Activated CD4-positive, alpha-beta T cell treated with anti-CD3 and anti-CD28 coated beads, Interleukin-2, Interleukin-6, amounts not matched to agents 100 ng/mL and 50 ng/mL, durations not matched to agents 16 hours and 8 hours (primary cell): ENCODE data around the gene DBN1.

Source experiments
- DNase-seq: peaks from one replicate; pipeline ENCODE4 v3.0.0-alpha.2; 2020

The DBN1 gene

DNA sequence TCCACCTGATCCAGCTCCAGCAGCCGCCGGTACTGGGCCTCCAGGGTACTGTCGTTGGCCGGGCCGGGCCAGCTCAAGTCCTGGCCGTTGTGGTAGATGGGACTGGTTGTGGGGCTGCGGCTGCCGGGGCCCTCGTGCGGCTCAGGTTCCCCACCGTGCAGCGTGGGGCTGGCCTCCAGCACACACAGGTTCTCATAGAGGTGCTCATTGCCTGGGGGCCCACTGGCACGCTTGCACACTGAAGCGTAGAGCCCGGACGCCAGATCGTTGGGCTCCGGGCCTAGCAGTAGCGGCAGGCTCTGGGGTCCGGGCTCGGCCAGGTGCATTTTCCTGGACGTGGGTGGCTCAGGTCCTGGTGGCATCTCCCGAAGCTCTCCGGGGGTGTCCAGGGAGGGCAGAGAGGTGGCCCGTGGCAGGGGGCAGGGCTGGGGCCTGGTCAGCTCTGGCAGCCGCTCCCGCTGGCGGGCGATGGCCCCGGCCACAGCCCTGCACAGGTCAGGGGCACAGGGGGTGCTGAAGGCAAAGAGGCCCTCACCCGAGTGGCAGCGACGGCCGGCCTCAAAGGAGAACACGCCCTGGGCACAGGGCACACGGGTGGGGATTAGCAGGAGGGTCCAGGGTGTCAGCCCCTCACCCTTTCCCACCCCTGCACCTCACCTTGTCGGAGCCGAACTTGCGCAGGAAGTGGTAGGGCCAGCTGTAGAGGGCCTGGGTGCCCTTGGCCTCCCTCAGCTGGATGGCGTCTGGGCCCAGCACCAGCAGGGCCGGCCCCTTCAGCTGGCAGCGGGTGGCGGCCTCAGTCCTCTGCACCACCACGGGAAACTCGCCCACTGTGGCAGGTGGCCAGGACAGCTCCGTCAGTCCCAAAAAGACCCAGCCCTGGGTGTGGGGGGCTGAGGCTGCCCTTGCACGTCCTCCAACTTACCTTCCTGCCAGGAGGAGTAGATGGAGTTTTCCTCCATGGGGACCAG is 30.9 kb upstream of the DBN1 start:
- DNase-seq: no peak

GRCh38 chr5:177503351-177504085 is 30.1 kb upstream of the DBN1 start:
- DNase-seq: no peak

GRCh38 chr5:177502886-177503285 is 29.5 kb upstream of the DBN1 start:
- no peak for DNase-seq

GRCh38 chr5:177501874-177502678 is 28.6 kb upstream of the DBN1 start:
- DNase-seq: no peak

DNA sequence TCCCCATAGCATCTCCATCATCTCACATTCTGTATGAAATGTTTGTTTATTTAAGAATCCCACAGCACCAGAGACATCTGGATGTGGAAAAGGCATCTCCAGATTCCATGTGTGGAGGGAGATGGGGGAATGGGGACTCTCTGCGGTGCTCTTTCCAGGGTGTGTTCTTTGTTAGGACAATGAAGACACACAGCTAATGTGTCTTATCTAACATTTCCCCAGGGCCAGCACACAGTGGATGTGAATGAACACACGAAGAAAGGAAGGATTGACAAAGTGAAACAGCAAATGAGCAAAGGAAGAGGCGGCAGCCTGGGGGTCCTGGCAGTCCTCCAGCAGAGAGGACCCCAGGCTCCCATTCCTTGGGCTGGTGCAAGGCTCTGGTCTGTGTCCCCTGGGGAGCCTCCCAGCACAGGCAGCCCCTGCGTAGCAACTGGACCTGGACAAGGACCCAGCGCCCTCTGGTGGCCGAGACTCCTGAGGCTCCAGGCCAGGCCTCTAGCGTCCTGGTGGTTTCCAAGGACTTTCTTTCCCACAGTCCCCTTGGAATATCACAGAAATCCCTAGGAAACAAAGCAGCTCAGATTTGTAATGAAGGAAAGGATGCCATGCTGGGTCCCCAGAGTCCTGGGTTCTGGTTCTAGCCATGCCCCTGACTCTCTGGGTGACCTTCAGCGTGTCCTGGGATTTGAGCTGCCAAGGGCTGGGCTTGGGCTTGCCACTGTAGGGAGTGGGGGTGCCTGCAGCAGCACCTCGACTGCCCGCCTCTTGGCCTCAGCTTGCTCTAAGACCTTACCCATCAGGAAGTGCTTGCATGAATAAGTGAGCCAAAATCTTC is 27.5 kb upstream of the DBN1 start:
- DNase-seq: peak; percentile 86

DNA sequence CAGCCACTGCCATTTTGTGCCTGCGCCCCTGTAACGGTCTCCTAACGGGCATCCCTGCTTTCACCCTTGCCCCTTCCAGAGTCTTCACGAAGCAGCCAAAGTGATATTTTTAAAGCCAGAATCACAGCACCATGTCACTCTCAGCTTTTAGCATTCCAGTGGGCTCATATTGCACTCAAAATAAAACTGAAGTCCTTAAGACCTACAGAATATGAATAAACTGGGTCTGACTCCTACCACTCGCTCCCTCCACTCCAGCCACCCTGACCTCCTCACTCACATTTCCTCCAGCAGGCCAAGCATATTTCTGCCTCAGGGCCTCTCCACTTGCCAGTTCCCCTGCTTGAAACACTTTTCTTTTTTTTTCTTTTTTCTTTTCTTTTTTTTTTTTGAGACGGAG is 26.4 kb upstream of the DBN1 start:
- no peak for DNase-seq

- peak; percentile 27 for DNase-seq
Measured at GRCh38 chr5:177498013-177498787, 24.8 kb upstream of the DBN1 start.

DNA sequence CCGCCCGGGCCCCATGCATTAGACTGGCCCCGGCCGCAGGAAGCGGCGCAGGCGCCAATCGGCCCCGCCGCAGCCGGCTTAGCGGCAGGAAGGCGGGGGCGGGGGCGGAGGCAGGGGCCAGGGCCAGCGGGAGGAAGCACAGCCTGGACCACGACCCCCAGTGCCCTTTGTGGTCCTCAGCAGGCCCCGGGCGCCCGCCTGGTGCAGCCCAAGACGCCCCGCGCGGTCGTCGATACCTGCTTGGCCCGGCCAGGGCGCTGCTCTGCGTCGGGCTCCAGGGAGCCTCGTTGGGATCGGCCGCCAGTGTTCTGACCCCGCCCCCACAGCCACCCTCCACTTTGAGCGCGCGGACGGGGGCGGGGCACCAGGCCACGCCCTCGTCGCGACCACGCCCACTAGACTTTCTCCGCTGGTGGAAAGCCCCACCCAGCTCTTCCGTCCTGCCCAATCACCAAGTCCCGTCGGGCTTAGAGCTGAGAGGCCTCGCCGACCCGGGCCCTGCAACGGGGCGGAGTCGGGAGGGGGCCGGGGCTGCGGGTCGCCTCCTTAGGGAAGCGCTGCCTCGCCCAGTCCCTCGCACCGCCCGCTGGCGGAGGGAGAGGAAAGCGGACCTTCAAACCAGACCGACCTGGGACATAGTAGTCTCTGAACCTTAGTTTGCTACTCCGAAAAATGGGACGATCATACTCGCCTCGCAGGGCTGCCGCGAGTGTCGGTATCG is 24.0 kb upstream of the DBN1 start, which contains the start of gene PDLIM7:
Gene PDLIM7, minus strand, starts transcription at position 313 of the 721 bp plus-strand sequence. CDS start 1,092 bp downstream, outside the sequence.
- peak; percentile 97 for DNase-seq

- no peak for DNase-seq
Measured at GRCh38 chr5:177496727-177497291, 23.4 kb upstream of the DBN1 start.

DNA sequence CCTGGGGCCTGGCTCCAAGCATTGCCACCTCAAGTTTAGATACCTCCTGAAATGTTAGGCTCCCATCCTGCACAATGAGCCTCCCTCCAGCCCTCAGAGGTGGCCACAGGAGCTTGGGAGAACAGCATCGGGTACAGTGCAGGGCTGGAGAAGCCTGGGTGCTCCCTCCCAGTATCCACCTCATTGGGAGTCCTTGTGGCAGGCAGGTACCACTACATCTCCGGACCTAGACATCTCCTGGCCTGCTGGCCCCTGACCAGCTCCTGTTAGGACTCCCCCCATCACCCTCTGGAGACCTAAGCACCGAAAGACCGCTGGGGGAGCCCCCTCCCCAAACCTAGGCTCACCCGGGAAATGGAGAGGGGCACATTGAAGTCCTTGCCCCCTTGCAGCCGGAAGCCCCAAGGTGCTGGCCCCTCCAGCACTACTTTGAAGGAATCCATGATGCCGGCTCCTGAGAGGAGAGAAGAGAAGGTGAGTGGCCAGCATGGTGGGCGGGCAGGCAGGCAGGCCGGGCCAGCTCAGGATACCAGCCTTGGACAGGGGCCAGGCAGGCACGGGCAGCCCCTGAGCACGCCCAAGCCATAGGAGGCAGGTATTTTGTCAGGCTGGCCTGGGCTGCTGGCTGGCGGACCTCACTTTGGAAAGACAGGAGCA is 22.8 kb upstream of the DBN1 start:
- DNase-seq: no peak

- DNase-seq: no peak
Measured at GRCh38 chr5:177495243-177496060, 22.0 kb upstream of the DBN1 start.

GRCh38 chr5:177494346-177495195 is 21.1 kb upstream of the DBN1 start:
- peak; percentile 56 for DNase-seq

DNA sequence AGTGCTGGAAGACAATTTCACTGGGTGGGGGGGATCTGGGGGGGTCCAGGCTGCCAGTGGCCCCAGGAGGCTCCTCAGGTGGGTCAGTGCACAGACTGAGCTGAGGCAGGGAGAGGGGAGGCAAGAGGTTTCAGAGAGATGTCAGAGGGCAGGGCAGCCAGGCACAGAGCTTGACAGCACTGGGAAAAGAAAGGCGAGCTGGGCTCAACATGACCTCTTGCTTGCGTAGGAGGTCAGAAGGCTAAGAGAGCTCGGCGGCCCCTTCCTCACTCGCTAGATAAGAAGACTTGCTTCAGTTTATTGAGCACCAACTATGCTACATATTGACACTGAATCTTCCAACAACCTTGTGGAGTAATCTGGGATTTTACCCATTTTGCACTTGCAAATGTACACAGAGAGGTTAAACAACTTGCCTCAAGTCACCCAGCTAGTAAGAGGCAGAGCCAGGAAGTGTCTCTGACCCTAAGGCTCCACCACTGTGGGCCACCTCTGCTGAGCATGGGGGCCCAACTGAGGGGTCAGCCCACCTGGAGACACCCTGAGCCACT is 20.4 kb upstream of the DBN1 start:
- DNase-seq: no peak

GRCh38 chr5:177492841-177493240 is 19.4 kb upstream of the DBN1 start:
- no peak for DNase-seq

- DNase-seq: no peak
Measured at GRCh38 chr5:177491983-177492746, 18.7 kb upstream of the DBN1 start.

- peak; percentile 57 for DNase-seq
Measured at GRCh38 chr5:177491429-177491945, 18.1 kb upstream of the DBN1 start.
